SK-N-SH (cell line): ENCODE results near the gene SASH1. TPM values are rescaled to one million over a fixed set of nuclear protein-coding genes. Genes with fewer than 3 reads are reported as not detected.

ENCODE experiments used
- CTCF ChIA-PET: fragments of 300-600, 350-600 bp; formaldehyde crosslinking; extraction: SDS; loops from one replicate; lab custom pipeline; 2021; lab: Yijun Ruan, JAX
- POLR2A ChIA-PET: fragments of 350-600 bp; sonication (Branson Sonifier 250); formaldehyde crosslinking; extraction: SDS; loops from one replicate; lab custom pipeline; 2020; ENCODE audit warnings: antibody characterized with exemption, inconsistent platforms; lab: Yijun Ruan, JAX
- DNase-seq: peaks from one replicate; pipeline ENCODE4 v3.0.0; 2012
- H2AFZ ChIP-seq: fragments of 200-600 bp; sonication (generic); 2 replicates; pipeline ENCODE4 v1.8.1; 2016; ENCODE audit warnings: antibody characterized with exemption, mild to moderate bottlenecking, low read depth
- H3F3A ChIP-seq: fragments of 200-600 bp; sonication (generic); replicated peaks from 2 replicates; pipeline ENCODE3; 2016; ENCODE audit warnings: antibody characterized with exemption, mild to moderate bottlenecking; ENCODE audit not compliant: insufficient read depth
- H3K27ac ChIP-seq, 2 experiments: fragments of 200-500 bp in 1 of 2; fragments of 200-600 bp in 1 of 2; sonication (Bioruptor generic) in 1 of 2; sonication (generic), shearing (Covaris generic) in 1 of 2; 2 replicates each; pipeline versions ENCODE4 v1.5.1 to v1.6.1; 2014 to 2016; ENCODE audit warnings: low read depth in 2 of 2, inconsistent platforms in 1 of 2, low read length in 1 of 2, mild to moderate bottlenecking in 1 of 2, mixed read lengths in 1 of 2
- H3K27me3 ChIP-seq: fragments of 200-600 bp; sonication (generic), shearing (Covaris generic); 2 replicates; pipeline ENCODE4 v1.6.1; 2016; ENCODE audit warnings: mixed run types; ENCODE audit not compliant: insufficient read depth
- H3K36me3 ChIP-seq, 2 experiments: fragments of 200-500 bp in 1 of 2; fragments of 200-600 bp in 1 of 2; sonication (Bioruptor generic) in 1 of 2; sonication (generic) in 1 of 2; replicated peaks in 1 of 2; 2 replicates each; pipeline versions ENCODE3 to v1.5.1; 2014 to 2016; ENCODE audit warnings: low read length in 1 of 2, mild to moderate bottlenecking in 1 of 2; ENCODE audit not compliant: insufficient read depth in 2 of 2, control insufficient read depth in 1 of 2
- H3K4me1 ChIP-seq, 2 experiments: fragments of 200-500 bp in 1 of 2; fragments of 200-600 bp in 1 of 2; sonication (Bioruptor generic) in 1 of 2; sonication (generic), shearing (Covaris generic) in 1 of 2; 2 replicates each; pipeline versions ENCODE4 v1.5.1 to v1.6.1; 2014 to 2016; ENCODE audit warnings: low read depth in 1 of 2, low read length in 1 of 2, mixed run types in 1 of 2; ENCODE audit not compliant: insufficient read depth in 2 of 2, control insufficient read depth in 1 of 2
- H3K4me2 ChIP-seq: fragments of 200-600 bp; sonication (generic), shearing (Covaris generic); 2 replicates; pipeline ENCODE4 v1.6.1; 2017; ENCODE audit warnings: mixed run types
- H3K4me3 ChIP-seq, 2 experiments: fragments of 200-500 bp in 1 of 2; fragments of 200-600 bp in 1 of 2; sonication (Bioruptor generic) in 1 of 2; sonication (generic), shearing (Covaris generic) in 1 of 2; 2 replicates each; pipeline versions ENCODE4 v1.5.1 to v1.8.1; 2014 to 2016; ENCODE audit warnings: low read depth in 2 of 2, inconsistent platforms in 1 of 2, low read length in 1 of 2, mild to moderate bottlenecking in 1 of 2, mixed read lengths in 1 of 2, moderate library complexity in 1 of 2
- H3K79me2 ChIP-seq: fragments of 200-600 bp; sonication (generic); 2 replicates; pipeline ENCODE4 v1.8.1; 2017; ENCODE audit warnings: mild to moderate bottlenecking; ENCODE audit not compliant: insufficient read depth
- H3K9ac ChIP-seq: fragments of 200-600 bp; sonication (generic); 2 replicates; pipeline ENCODE4 v1.6.1; 2017; ENCODE audit warnings: mixed run types
- H3K9me2 ChIP-seq: fragments of 200-600 bp; sonication (generic); 2 replicates; pipeline ENCODE4 v1.6.1; 2017; ENCODE audit warnings: mixed run types
- H3K9me3 ChIP-seq: fragments of 200-600 bp; sonication (generic); 2 replicates; pipeline ENCODE4 v1.6.1; 2017; ENCODE audit warnings: mixed run types, mild to moderate bottlenecking, moderate library complexity
- H4K20me1 ChIP-seq: fragments of 200-600 bp; sonication (generic); 2 replicates; pipeline ENCODE4 v1.6.1; 2017; ENCODE audit warnings: mild to moderate bottlenecking, mixed run types; ENCODE audit not compliant: insufficient read depth
- CHD2 ChIP-seq: fragments of 150-350 bp; IDR thresholded peaks from 2 replicates; pipeline ENCODE4 v1.6.1; 2018; ENCODE audit warnings: low read length; ENCODE audit not compliant: partially characterized antibody
- ELF1 ChIP-seq: IDR thresholded peaks from 2 replicates; pipeline ENCODE4 v1.4.0; 2012
- EZH2phosphoT487 ChIP-seq: fragments of 200-600 bp; sonication (generic); IDR thresholded peaks from 2 replicates; pipeline ENCODE4 v1.6.1; 2017; ENCODE audit warnings: low read depth, mixed run types, mild to moderate bottlenecking, antibody characterized with exemption, moderate library complexity, borderline replicate concordance
- FOSL2 ChIP-seq: IDR thresholded peaks from 2 replicates; pipeline ENCODE4 v1.4.0; 2012; ENCODE audit warnings: low read depth, mild to moderate bottlenecking, moderate library complexity, borderline replicate concordance
- MEF2A ChIP-seq: IDR thresholded peaks from 2 replicates; pipeline ENCODE4 v1.4.0; 2012; ENCODE audit warnings: low read depth, borderline replicate concordance
- NFIC ChIP-seq: IDR thresholded peaks from 2 replicates; pipeline ENCODE4 v1.4.0; 2012; ENCODE audit warnings: borderline replicate concordance
- PBX3 ChIP-seq: IDR thresholded peaks from 2 replicates; pipeline ENCODE4; 2012
- RAD21 ChIP-seq: IDR thresholded peaks from 2 replicates; pipeline ENCODE4 v1.6.1; 2012; ENCODE audit warnings: mild to moderate bottlenecking, low read length
- REST ChIP-seq: IDR thresholded peaks from 2 replicates; pipeline ENCODE4 v1.6.1; 2012; ENCODE audit warnings: mild to moderate bottlenecking, low read depth, low read length, moderate library complexity
- SIN3A ChIP-seq: IDR thresholded peaks from 2 replicates; pipeline ENCODE4 v1.6.1; 2012; ENCODE audit warnings: low read depth, mild to moderate bottlenecking, low read length, moderate library complexity, borderline replicate concordance
- WGBS: methylation state at CpG from one replicate; pipeline ENCODE4 v1.1.6; 2017; ENCODE audit warnings: low lambda C conversion rate; 5-methylcytosine and 5-hydroxymethylcytosine counted together
- polyA plus RNA-seq, 3 experiments: library from polyadenylated mRNA; depleted of rRNA; stranded (reverse); fragments of >200 nt; gene quantifications; 2 replicates each; pipeline ENCODE4 v1.2.3, GENCODE V29; 2012
- TF ChIP-seq, protein P1 (sequence below): fragments of 150-350 bp; IDR thresholded peaks from 2 replicates; pipeline ENCODE4 v1.6.1; 2017; ENCODE audit warnings: antibody characterized with exemption, low read length, low read depth, borderline replicate concordance
- TF ChIP-seq, protein P2 (sequence below): fragments of 150-350 bp; IDR thresholded peaks from 2 replicates; pipeline ENCODE4 v1.6.1; 2016; ENCODE audit warnings: mild to moderate bottlenecking, low read depth, low read length

The SASH1 gene
- polyA plus RNA-seq, 1 of the 3 experiments (the other 2 are of a cell fraction) = 19.8 TPM

- H3K79me2 ChIP-seq = peaks cover 36% of the 10 kb centered on the region
- H3K9me2 ChIP-seq = no peaks in the 10 kb centered on the region
- H3K9ac ChIP-seq = no peak overlapping the region
- H2AFZ ChIP-seq = no peak overlapping the region
- no peak for DNase-seq
- CTCF ChIA-PET = no interaction called here
- POLR2A ChIA-PET = no interaction called here
- H3K4me2 ChIP-seq = no peak overlapping the region
- no peak overlapping the region for H3K27ac ChIP-seq
- H3K4me3 ChIP-seq = no peak overlapping the region
- no peaks in the 10 kb centered on the region for H3K27me3 ChIP-seq
- H4K20me1 ChIP-seq = no peaks in the 10 kb centered on the region
- WGBS = 77% methylated on average over 4 of the region's 4 CpGs
- H3K4me1 ChIP-seq = peaks cover 0 to 11% of the 10 kb centered on the region in 2 experiments; a peak in 2 of 4 replicates
- TF ChIP-seq SIN3A (no peak), PBX3 (no peak), ELF1 (no peak), MEF2A (no peak), EZH2phosphoT487 (no peak), RAD21 (no peak), NFIC (no peak), REST (no peak), CHD2 (no peak)
- TF ChIP-seq, protein P1, sequence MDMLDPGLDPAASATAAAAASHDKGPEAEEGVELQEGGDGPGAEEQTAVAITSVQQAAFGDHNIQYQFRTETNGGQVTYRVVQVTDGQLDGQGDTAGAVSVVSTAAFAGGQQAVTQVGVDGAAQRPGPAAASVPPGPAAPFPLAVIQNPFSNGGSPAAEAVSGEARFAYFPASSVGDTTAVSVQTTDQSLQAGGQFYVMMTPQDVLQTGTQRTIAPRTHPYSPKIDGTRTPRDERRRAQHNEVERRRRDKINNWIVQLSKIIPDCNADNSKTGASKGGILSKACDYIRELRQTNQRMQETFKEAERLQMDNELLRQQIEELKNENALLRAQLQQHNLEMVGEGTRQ = no peak
- H3K9me3 ChIP-seq = no peaks in the 10 kb centered on the region
- H3K36me3 ChIP-seq = peaks cover 2 to 25% of the 10 kb centered on the region in 2 experiments
- H3F3A ChIP-seq = peaks cover 10% of the 10 kb centered on the region
Measured at GRCh38 chr6:148457843-148458159, 115.2 kb downstream of the SASH1 start.

- Histone ChIP-seq H2AFZ (no peak overlapping the region), H3K4me3 (no peak overlapping the region), H3K27me3 (no peaks in the 10 kb centered on the region), H3K9me3 (no peaks in the 10 kb centered on the region), H4K20me1 (no peaks in the 10 kb centered on the region), H3K36me3 (peaks cover 2 to 25% of the 10 kb centered on the region in 2 experiments), H3K9me2 (no peaks in the 10 kb centered on the region), H3K9ac (no peak overlapping the region), H3F3A (peaks cover 19% of the 10 kb centered on the region), H3K4me1 (peaks cover 0 to 11% of the 10 kb centered on the region in 2 experiments; a peak in 2 of 4 replicates), H3K79me2 (peaks cover 39% of the 10 kb centered on the region), H3K4me2 (no peak overlapping the region), H3K27ac (no peak overlapping the region)
- no peak for DNase-seq
- CTCF ChIA-PET = no interaction called here
- TF ChIP-seq FOSL2 = no peak
- TF ChIP-seq, protein P2, sequence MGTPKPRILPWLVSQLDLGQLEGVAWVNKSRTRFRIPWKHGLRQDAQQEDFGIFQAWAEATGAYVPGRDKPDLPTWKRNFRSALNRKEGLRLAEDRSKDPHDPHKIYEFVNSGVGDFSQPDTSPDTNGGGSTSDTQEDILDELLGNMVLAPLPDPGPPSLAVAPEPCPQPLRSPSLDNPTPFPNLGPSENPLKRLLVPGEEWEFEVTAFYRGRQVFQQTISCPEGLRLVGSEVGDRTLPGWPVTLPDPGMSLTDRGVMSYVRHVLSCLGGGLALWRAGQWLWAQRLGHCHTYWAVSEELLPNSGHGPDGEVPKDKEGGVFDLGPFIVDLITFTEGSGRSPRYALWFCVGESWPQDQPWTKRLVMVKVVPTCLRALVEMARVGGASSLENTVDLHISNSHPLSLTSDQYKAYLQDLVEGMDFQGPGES = no peak
- 82% methylated on average over 4 of the region's 4 CpGs for WGBS
- POLR2A ChIA-PET = no interaction called here
Measured at GRCh38 chr6:148459238-148459637, 116.6 kb downstream of the SASH1 start.
